GM06990 (cell line): ENCODE data around the gene FBLN5.
"Not testable (repeated sequence)": the region's sequence is repeated elsewhere in the genome, so short reads cannot be mapped to it uniquely, and the experiment has no call there.

ENCODE experiments used
- DNase-seq: peaks from one replicate; pipeline ENCODE4 v3.0.0-alpha.2; 2011; ENCODE audit not compliant: insufficient read length; ENCODE audit errors: extremely low read depth
- H3K27me3 ChIP-seq: replicated peaks from 2 replicates; pipeline ENCODE4 v1.6.0; 2011; ENCODE audit warnings: low read length; ENCODE audit not compliant: control insufficient read depth, insufficient read depth
- H3K36me3 ChIP-seq: 2 replicates; pipeline ENCODE4 v1.5.1; 2011; ENCODE audit warnings: low read length; ENCODE audit not compliant: control insufficient read depth, insufficient read depth
- H3K4me3 ChIP-seq: replicated peaks from 2 replicates; pipeline ENCODE4 v1.5.1; 2011; ENCODE audit warnings: low read depth, mild to moderate bottlenecking, control low read depth, low read length
- CTCF ChIP-seq: IDR thresholded peaks from 2 replicates; pipeline ENCODE4 v1.5.1; 2011; ENCODE audit warnings: low read length, control low read depth, mild to moderate bottlenecking, inconsistent platforms; ENCODE audit not compliant: insufficient read depth, poor library complexity, severe bottlenecking

The FBLN5 gene

GRCh38 chr14:91903070-91903469 is 44.4 kb downstream of the FBLN5 start:
- no peak for DNase-seq
- Histone ChIP-seq H3K27me3 (no peaks in the 10 kb centered on the region; the same call in 1 of the 2 replicates), H3K36me3 (no peaks in the 10 kb centered on the region), H3K4me3 (no peak overlapping the region)
- TF ChIP-seq CTCF, result no peak

- no peak for DNase-seq
- H3K27me3 ChIP-seq, result no peaks in the 10 kb centered on the region; the same call in 1 of the 2 replicates
- TF ChIP-seq CTCF, result no peak
- no peaks in the 10 kb centered on the region for H3K36me3 ChIP-seq
- H3K4me3 ChIP-seq, result no peak overlapping the region
Measured at GRCh38 chr14:91902336-91902735, 45.2 kb downstream of the FBLN5 start.

- Histone ChIP-seq H3K4me3 (no peak overlapping the region), H3K36me3 (no peaks in the 10 kb centered on the region), H3K27me3 (no peaks in the 10 kb centered on the region; the same call in 1 of the 2 replicates)
- TF ChIP-seq CTCF, result no peak
- no peak for DNase-seq
Measured at GRCh38 chr14:91901449-91902226, 45.9 kb downstream of the FBLN5 start.

GRCh38 chr14:91899806-91900205 is 47.7 kb downstream of the FBLN5 start:
- DNase-seq, result no peak
- TF ChIP-seq CTCF, result no peak
- Histone ChIP-seq H3K27me3 (no peaks in the 10 kb centered on the region; the same call in 1 of the 2 replicates), H3K36me3 (no peaks in the 10 kb centered on the region), H3K4me3 (no peak overlapping the region)

GRCh38 chr14:91899213-91899612 is 48.3 kb downstream of the FBLN5 start:
- H3K27me3 ChIP-seq, result no peaks in the 10 kb centered on the region; the same call in 1 of the 2 replicates
- no peak overlapping the region for H3K4me3 ChIP-seq
- DNase-seq, result no peak
- H3K36me3 ChIP-seq, result no peaks in the 10 kb centered on the region
- TF ChIP-seq CTCF, result no peak

GRCh38 chr14:91898372-91898771 is 49.1 kb downstream of the FBLN5 start:
- Histone ChIP-seq H3K36me3 (no peaks in the 10 kb centered on the region), H3K4me3 (no peak overlapping the region), H3K27me3 (no peaks in the 10 kb centered on the region; the same call in 1 of the 2 replicates)
- no peak for DNase-seq
- TF ChIP-seq CTCF, result no peak

- not testable (repeated sequence) for DNase-seq, H3K4me3 ChIP-seq, H3K36me3 ChIP-seq, H3K27me3 ChIP-seq
Measured at GRCh38 chr14:91897716-91898115, 49.8 kb downstream of the FBLN5 start.
